ENCODE measurements around the gene WDR5B.
A peak's percentile ranks its signal among the peaks of the same experiment; 100 is the strongest.

WDR5B gene

DNA sequence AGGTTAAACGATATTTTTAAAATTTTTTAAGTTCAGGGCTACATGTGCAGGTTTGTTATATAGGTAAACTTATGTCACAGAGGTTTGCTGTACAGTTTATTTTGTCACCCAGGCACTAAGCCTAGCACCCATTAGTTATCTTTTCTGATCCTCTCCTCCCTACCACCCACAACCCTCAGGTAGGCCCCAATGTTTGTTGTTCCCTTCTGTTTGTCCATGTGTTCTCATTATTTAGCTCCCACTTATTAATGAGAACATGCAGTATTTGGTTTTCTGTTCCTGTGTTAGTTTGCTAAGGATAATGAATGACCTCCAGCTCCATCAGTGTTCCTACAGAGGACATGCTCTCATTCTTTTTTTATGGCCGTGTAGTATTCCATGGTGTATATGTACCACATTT lies 16.9 kb downstream of the WDR5B start:
- DNase-seq (ENCODE audit: low read depth in 1 of 2, low spot score in 1 of 2): no peak
- TF ChIP-seq JUND (IDR thresholded peaks at IDR 0.05; ENCODE audit: low read depth): no peak
- in situ Hi-C loops (cut with HindIII; ENCODE audit: low pct_unique_long_range_greater_than_20kb, low sequenced_read_pairs): no loop called here

DNA sequence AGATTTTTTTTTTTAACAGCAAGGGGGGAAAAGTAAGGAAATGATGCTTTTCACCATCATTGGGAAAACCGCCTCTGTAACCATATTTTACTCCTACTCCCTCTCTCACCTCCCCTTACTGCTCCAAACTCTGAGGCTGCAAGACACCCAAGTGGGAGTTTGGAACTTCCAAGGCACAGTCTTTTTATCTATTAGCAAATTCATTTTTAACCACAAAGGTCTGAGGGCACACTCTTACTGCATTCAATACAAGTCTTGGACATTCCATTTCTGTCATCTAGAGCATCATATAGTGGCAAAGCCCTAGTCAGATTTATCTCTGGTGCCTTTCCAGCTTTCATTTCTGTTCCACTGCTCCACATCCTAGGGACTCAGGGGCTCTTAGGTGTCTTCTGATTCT lies 18.7 kb downstream of the WDR5B start:
- in situ Hi-C loops (cut with HindIII; ENCODE audit: low pct_unique_long_range_greater_than_20kb, low sequenced_read_pairs): no loop called here
- no peak for DNase-seq (ENCODE audit: low read depth in 1 of 2, low spot score in 1 of 2)
- no peak for TF ChIP-seq JUND (IDR thresholded peaks at IDR 0.05; ENCODE audit: low read depth)

DNA sequence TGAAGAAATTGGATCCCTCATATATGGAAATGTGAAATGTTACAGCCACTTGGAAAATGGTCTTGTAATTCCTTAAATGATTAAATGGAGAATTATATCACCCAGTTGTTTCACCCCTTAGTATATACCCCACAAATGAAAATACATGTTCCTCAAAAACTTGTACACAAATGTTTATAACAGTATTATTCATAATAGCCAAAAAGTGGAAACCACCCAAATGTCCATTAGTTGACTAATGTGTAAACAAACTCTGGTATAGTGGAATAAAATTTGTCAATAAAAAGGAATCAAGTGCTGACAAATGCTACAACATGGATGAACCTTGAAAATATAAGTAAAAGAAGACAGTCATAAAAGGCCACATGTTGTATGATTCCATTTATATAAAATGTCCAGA lies 19.4 kb downstream of the WDR5B start:
- in situ Hi-C loops (cut with HindIII; ENCODE audit: low pct_unique_long_range_greater_than_20kb, low sequenced_read_pairs): no loop called here
- no peak for DNase-seq (ENCODE audit: low read depth in 1 of 2, low spot score in 1 of 2)

DNA sequence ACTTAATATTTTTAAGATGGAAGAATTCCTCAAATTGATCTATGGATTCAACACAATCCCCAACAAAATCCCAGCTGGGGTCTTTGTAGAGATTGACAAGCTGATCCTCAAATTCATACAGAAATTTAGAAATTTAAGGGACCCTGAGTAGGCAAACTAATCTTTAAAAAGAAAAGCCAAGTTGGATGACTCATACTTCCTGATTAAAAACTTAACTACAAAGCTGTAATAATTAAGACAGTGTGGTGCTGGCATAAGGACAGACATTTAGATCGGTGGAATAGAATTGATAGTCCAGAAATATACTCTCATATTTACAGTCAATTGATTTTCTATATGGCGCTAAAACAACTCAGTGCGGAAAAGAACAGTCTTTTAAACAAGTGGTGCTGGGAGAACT lies 20.3 kb downstream of the WDR5B start:
- no peak for DNase-seq (ENCODE audit: low read depth in 1 of 2, low spot score in 1 of 2)
- in situ Hi-C loops (cut with HindIII; ENCODE audit: low pct_unique_long_range_greater_than_20kb, low sequenced_read_pairs): no loop called here
- no peak for TF ChIP-seq JUND (IDR thresholded peaks at IDR 0.05; ENCODE audit: low read depth)

More for the DNA sequence above, 19.4 kb downstream of the WDR5B start:
- TF ChIP-seq JUND (IDR thresholded peaks at IDR 0.05; ENCODE audit: low read depth): no peak

DNA sequence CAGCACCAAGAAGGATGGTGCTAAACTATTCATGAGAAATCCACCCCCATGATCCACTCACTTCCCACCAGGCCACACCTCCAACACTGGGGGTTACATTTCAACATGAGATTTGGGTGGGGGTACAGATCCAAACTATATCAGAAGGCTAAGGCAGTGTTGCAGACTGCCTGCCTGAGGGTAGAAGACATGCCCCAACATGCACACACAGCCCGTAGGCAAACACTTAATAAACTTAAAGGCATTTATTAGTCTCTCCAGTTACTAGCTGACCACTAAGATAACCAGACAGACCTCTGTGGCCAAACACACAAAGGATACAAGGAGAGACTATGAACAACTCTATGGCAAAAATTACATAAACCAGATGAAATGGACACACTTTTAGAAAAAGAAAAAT lies 21.7 kb downstream of the WDR5B start:
- TF ChIP-seq JUND (IDR thresholded peaks at IDR 0.05; ENCODE audit: low read depth): no peak
- no peak for DNase-seq (ENCODE audit: low read depth in 1 of 2, low spot score in 1 of 2)
- in situ Hi-C loops (cut with HindIII; ENCODE audit: low pct_unique_long_range_greater_than_20kb, low sequenced_read_pairs): no loop called here

DNA sequence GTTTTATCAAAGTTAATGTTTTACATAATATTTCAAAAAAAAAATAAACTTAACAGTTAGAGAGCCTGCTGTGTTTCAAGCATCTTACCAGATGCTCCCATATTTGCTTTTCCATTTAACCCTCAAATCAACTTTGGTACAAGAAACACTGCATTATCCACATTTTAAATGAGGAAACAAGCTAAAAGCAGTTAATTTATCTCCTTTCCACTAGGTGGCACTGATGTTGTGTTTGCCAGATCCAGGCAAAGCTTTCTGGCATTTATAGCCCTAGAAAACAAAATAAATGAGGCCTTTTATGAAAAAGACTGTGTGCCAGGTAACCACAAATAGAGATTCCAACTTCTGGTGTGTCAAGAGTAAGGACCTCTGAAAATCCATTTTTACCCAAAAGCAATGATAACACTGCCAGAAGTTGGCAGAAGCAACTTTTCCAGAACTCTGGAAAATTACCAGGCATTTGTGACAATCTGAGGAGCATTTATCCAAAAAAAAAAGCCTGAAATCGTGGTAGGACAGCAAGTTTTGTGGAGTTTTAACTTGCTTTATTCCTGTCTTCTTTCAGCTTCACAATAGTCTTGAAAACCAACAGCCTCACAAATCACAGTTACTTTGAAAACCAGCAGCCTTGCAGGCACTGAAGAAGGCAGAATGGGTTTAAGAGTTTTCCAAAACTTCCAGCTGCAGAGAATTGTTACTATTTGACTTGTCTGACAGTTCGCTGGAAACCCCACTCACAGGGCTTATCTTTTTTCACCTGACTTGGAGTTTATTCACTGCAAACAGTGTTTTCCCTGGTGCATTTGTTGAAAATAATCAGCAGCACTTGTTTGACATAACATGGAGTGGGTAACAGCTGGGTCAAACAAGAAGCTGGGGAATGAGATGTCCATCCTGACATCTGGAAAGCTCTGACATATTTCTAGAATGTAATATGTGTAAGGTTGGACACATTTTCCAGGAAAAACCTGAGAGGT lies 22.7 kb downstream of the WDR5B start:
- DNase-seq (ENCODE audit: low read depth in 1 of 2, low spot score in 1 of 2): peak; percentile 34 to 56
- TF ChIP-seq JUND (IDR thresholded peaks at IDR 0.05; ENCODE audit: low read depth): no peak
- in situ Hi-C loops (cut with HindIII; ENCODE audit: low pct_unique_long_range_greater_than_20kb, low sequenced_read_pairs): no loop called here

DNA sequence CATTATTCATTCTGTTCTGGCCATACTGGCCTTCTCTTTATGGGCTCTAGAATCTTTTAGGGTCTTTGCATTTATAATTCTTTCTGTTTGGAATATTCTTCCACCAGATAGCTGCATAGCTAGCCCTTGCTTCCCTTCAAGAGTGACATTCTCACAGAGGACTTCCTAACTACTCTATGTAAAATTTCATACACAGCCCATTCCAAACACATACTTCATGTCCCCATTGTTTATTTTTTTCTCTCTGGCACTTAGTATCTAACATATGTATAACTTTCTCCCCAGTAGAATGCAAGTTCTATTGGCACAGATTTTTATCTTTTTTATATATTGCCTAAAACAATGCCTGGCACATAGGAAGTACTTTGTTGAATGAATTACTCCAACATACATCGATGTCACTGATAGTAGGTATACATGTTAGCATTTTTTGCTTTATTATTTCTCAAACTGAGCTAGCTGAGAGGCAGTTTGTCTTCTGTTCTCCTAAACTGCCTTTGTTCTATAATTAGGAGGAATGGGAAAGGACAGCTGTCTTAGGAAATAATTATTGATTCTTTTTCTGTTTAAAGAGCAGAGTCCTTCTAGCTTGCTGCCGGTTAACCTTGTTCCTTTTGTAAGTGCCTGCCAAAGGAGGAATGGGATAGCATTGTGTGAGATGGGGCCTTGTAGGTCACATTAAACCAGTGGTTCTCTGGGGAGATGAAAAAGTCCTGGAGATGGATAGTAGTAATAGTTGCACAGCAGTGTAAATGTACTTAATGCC lies 24.0 kb downstream of the WDR5B start:
- in situ Hi-C loops (cut with HindIII; ENCODE audit: low pct_unique_long_range_greater_than_20kb, low sequenced_read_pairs): no loop called here
- no peak for DNase-seq (ENCODE audit: low read depth in 1 of 2, low spot score in 1 of 2)
- no peak for TF ChIP-seq JUND (IDR thresholded peaks at IDR 0.05; ENCODE audit: low read depth)

DNA sequence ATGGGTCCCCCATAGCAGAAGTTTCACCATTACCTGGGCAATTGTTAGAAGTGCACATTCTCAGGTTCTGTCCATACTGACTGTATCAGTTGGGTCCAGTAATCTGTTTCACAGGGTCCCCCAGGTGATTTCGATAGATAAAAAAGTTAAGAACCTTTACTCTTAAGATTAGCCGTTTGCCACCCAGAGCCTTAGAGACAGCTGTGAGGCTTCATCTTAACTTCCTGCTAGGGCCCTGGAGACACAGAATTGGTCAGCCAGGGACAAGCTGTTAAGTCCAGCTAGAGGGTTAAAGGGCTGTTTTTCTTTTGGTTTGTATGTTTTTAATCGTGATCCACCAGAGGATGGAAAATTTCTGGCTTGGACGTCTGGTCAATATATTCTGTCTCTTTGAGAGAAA lies 25.2 kb downstream of the WDR5B start:
- in situ Hi-C loops (cut with HindIII; ENCODE audit: low pct_unique_long_range_greater_than_20kb, low sequenced_read_pairs): no loop called here
- TF ChIP-seq JUND (IDR thresholded peaks at IDR 0.05; ENCODE audit: low read depth): no peak
- no peak for DNase-seq (ENCODE audit: low read depth in 1 of 2, low spot score in 1 of 2)

DNA sequence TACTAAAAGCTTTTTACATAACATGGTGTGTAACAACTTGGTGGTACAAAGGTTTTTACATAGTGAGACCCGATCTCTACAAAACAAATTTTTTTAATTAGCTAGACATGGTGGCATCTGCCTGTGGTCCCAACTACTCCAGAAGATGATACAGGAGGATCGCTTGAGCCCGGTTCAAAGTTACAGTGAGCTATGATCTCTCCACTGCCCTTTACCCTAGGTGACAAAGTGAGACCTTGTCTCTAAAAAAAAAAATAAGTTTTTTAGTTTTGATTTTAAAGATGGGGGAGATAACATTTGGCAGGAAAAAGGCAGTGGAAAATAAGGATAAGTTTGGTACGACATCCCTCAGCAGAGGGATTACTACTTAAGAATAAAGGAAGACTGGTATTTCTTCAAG lies 26.0 kb downstream of the WDR5B start:
- DNase-seq (ENCODE audit: low read depth in 1 of 2, low spot score in 1 of 2): no peak
- no peak for TF ChIP-seq JUND (IDR thresholded peaks at IDR 0.05; ENCODE audit: low read depth)
- in situ Hi-C loops (cut with HindIII; ENCODE audit: low pct_unique_long_range_greater_than_20kb, low sequenced_read_pairs): no loop called here

DNA sequence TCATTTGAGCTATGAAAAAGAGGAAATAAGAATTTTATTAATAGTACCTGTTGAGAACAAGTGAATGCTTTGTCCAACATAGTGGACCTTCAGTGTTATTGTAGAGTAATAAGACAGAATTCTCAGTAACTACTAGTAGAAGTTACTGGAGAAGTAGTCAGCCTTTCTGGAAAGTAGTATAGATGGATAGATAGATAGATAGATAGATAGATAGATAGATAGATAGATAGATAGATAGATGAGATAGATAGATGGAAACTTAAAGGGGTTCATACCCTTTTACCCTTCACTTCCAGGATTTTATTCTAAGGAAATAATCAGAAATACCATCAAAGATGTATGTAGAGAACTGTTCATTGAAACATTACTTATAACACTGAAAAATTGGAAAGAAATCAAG lies 26.7 kb downstream of the WDR5B start:
- DNase-seq (ENCODE audit: low read depth in 1 of 2, low spot score in 1 of 2): no peak
- in situ Hi-C loops (cut with HindIII; ENCODE audit: low pct_unique_long_range_greater_than_20kb, low sequenced_read_pairs): no loop called here
- TF ChIP-seq JUND (IDR thresholded peaks at IDR 0.05; ENCODE audit: low read depth): no peak

DNA sequence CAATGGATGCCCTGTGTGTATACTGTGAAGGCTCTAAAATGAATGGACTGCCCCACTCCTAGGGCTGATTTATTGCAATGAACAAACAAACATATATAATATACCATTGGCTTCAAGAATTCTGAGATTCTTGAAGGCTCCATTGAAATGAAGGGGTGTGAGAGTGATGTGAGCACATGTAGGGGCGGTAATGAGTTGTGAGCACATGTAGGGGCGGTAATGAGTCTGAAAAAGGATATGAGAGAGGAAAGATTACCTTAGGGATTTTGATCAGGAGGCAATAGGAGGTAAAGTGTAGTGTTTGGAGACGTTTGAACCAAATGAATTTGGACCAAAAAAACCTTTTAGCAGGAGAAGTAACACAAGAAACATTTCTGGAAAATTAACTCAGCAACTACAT lies 28.2 kb downstream of the WDR5B start:
- peak in 1 of 2 experiments; percentile 28 for DNase-seq (ENCODE audit: low read depth in 1 of 2, low spot score in 1 of 2)
- no peak for TF ChIP-seq JUND (IDR thresholded peaks at IDR 0.05; ENCODE audit: low read depth)
- in situ Hi-C loops (cut with HindIII; ENCODE audit: low pct_unique_long_range_greater_than_20kb, low sequenced_read_pairs): no loop called here

DNA sequence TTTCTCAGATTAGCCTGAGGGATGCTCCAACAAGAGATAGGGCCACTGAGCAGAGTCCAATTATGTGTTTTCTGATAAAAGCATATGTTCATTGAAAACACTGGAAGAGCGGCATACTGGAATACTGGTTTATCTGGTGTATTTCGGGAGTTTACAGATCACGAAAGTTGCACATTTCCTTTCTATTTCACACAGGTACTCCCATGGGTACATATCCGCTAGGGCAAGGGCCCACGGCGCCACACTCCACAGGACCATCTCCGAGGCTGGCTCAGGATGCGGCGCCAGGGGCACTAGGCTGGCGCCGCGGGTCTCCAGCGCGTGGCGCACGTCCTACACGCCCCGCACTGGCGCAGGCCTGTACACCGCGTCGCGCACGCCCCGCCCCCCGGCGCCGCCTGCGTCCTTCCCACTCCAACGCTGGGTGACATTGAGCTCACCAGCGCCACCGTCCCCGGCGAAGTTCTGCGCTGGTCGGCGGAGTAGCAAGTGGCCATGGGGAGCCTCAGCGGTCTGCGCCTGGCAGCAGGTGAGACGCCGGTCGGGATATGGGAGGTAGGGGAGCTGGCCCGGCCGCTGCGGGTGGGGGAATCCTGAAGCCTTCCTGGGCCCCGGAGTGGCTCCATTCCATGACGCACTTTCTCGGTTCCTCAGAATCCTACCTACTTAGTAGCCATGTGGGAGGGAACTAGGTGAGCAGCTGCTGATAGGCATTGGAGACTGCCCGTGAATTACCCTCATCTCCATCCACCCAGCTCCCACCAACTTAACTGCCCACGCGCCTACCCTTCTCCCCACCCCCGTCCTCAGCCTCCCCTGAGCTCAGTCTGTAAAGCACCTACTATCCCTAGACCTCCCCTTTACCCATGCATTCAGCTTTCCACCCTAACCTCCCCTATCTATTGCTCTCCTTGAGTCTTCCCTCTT lies 31.8 kb downstream of the WDR5B start, which contains the start of gene FAM162A:
Gene FAM162A (plus strand): TSS at position 412 of the 927 bp plus-strand sequence. CDS start 84 bp downstream, at position 496.
- DNase-seq (ENCODE audit: low read depth in 1 of 2, low spot score in 1 of 2): peak; percentile 83 to 96
- TF ChIP-seq JUND (IDR thresholded peaks at IDR 0.05; ENCODE audit: low read depth): no peak
- in situ Hi-C loops (cut with HindIII; ENCODE audit: low pct_unique_long_range_greater_than_20kb, low sequenced_read_pairs): no loop called here
